Progenitor cell of endocrine pancreas (in vitro differentiated cells): Measurements from ENCODE around the gene KNDC1. TPM values are rescaled to one million over a fixed set of nuclear protein-coding genes. Genes with fewer than 3 reads are reported as not detected.

ENCODE experiments used
- DNase-seq: peaks from one replicate; pipeline ENCODE4 v3.0.0; 2021; ENCODE audit warnings: low spot score; ENCODE audit not compliant: unreplicated experiment
- H3K27ac Mint-ChIP-seq: 2 replicates; pipeline ENCODE4 v1.8.0; 2021; ENCODE audit warnings: mild to moderate bottlenecking, moderate library complexity, mixed read lengths
- H3K27me3 Mint-ChIP-seq: 2 replicates; pipeline ENCODE4 v1.8.0; 2021; ENCODE audit warnings: mixed read lengths
- H3K36me3 Mint-ChIP-seq: 2 replicates; pipeline ENCODE4 v1.8.0; 2022; ENCODE audit warnings: mixed read lengths; ENCODE audit not compliant: insufficient read depth
- H3K4me1 Mint-ChIP-seq: 2 replicates; pipeline ENCODE4 v1.8.0; 2021; ENCODE audit warnings: low read depth, mixed read lengths
- H3K4me3 Mint-ChIP-seq: 2 replicates; pipeline ENCODE4 v1.8.0; 2021; ENCODE audit warnings: low read depth, mild to moderate bottlenecking, moderate library complexity, mixed read lengths
- H3K9me3 Mint-ChIP-seq: 2 replicates; pipeline ENCODE4 v1.8.0; 2021; ENCODE audit warnings: low read depth, mixed read lengths
- CTCF ChIP-seq: fragments of 200-600 bp; sonication (generic); IDR thresholded peaks from one replicate; pipeline ENCODE4 v1.5.0; 2021; ENCODE audit warnings: antibody characterized with exemption, mild to moderate bottlenecking; ENCODE audit not compliant: unreplicated experiment
- total RNA-seq: library from RNA; stranded (reverse); gene quantifications from 2 replicates; pipeline ENCODE4 v1.2.1, GENCODE V29; 2021

KNDC1 gene
- total RNA-seq, 1 donor from 2014 or later = 14.2 TPM

GRCh38 chr10:133272301-133272963, 112.4 kb downstream of the KNDC1 start:
- Mint-ChIP-seq H3K36me3 (no peaks in the 10 kb centered on the region), H3K27me3 (no peaks in the 10 kb centered on the region), H3K9me3 (no peaks in the 10 kb centered on the region), H3K4me1 (peaks cover 7% of the 10 kb centered on the region), H3K27ac (no peak overlapping the region), H3K4me3 (no peak overlapping the region)
- TF ChIP-seq CTCF = no peak
- DNase-seq = no peak

GRCh38 chr10:133272964-133273420, 113.0 kb downstream of the KNDC1 start:
- Mint-ChIP-seq H3K4me3 (no peak overlapping the region), H3K9me3 (no peaks in the 10 kb centered on the region), H3K36me3 (no peaks in the 10 kb centered on the region), H3K4me1 (peaks cover 12% of the 10 kb centered on the region), H3K27me3 (no peaks in the 10 kb centered on the region), H3K27ac (no peak overlapping the region)
- TF ChIP-seq CTCF = no peak
- no peak for DNase-seq

- TF ChIP-seq CTCF = no peak
- H3K4me1 Mint-ChIP-seq = peaks cover 19% of the 10 kb centered on the region
- H3K4me3 Mint-ChIP-seq = no peak overlapping the region
- no peak overlapping the region for H3K27ac Mint-ChIP-seq
- no peak for DNase-seq
- H3K27me3 Mint-ChIP-seq = no peaks in the 10 kb centered on the region
- H3K36me3 Mint-ChIP-seq = no peaks in the 10 kb centered on the region
- no peaks in the 10 kb centered on the region for H3K9me3 Mint-ChIP-seq
These were observed 113.6 kb downstream of the KNDC1 start for GRCh38 chr10:133273534-133274143.

- Mint-ChIP-seq H3K27ac (no peak overlapping the region), H3K36me3 (no peaks in the 10 kb centered on the region), H3K4me3 (no peak overlapping the region), H3K9me3 (no peaks in the 10 kb centered on the region), H3K27me3 (no peaks in the 10 kb centered on the region), H3K4me1 (peaks cover 24% of the 10 kb centered on the region)
- no peak for DNase-seq
- TF ChIP-seq CTCF = no peak
These were observed 115.0 kb downstream of the KNDC1 start for GRCh38 chr10:133274751-133275683.

- Mint-ChIP-seq H3K4me1 (peaks cover 24% of the 10 kb centered on the region), H3K9me3 (no peaks in the 10 kb centered on the region), H3K27ac (no peak overlapping the region), H3K4me3 (peak overlapping the region; percentile 31), H3K27me3 (no peaks in the 10 kb centered on the region), H3K36me3 (no peaks in the 10 kb centered on the region)
- DNase-seq = no peak
- TF ChIP-seq CTCF = no peak
These were observed 115.7 kb downstream of the KNDC1 start for GRCh38 chr10:133275684-133276092.
